Rectal smooth muscle tissue (tissue), 1 donor: ENCODE data around the gene CDC34.

Experiments used
- H3K27ac ChIP-seq: one replicate; pipeline ENCODE4 v1.7.0; 2013; ENCODE audit warnings: low read depth, low read length, inconsistent platforms
- H3K27me3 ChIP-seq: one replicate; pipeline ENCODE4 v1.7.0; 2013; ENCODE audit warnings: low read length; ENCODE audit not compliant: control insufficient read depth, insufficient read depth
- H3K36me3 ChIP-seq: one replicate; pipeline ENCODE4 v1.7.0; 2013; ENCODE audit warnings: low read length; ENCODE audit not compliant: control insufficient read depth, insufficient read depth
- H3K4me1 ChIP-seq: one replicate; pipeline ENCODE4 v1.7.0; 2013; ENCODE audit warnings: low read length; ENCODE audit not compliant: control insufficient read depth, insufficient read depth
- H3K4me3 ChIP-seq: one replicate; pipeline ENCODE4 v1.7.0; 2013; ENCODE audit warnings: low read length
- H3K9ac ChIP-seq: one replicate; pipeline ENCODE4 v1.7.0; 2013; ENCODE audit warnings: low read length

CDC34 gene

GRCh38 chr19:533364-534058, 2.0 kb downstream of the CDC34 start:
- Histone ChIP-seq H3K9ac (peak overlapping the region; percentile 82), H3K27me3 (no peaks in the 10 kb centered on the region), H3K27ac (peak overlapping the region; percentile 83), H3K4me1 (peaks cover 21% of the 10 kb centered on the region), H3K36me3 (peaks cover 19% of the 10 kb centered on the region), H3K4me3 (peak overlapping the region; percentile 93)

DNA sequence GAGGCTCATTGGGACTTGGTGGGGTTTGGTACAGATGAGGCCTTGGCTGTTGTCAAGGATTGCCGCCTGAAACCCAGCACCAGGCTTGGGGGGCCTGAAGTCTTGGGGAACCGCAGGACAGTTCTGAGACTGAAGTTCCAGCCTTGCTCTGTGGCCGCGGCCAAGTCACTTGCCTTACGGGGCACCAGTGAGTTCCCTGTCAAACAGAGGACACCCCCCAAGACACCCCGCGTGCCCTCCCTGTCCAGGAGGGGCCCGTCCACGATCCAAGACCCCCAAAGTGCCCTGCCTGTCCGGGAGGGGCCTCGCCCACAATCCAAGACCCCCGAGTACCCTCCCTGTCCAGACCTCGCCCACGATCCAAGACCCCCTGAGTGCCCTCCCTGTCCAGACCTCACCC, 2.5 kb downstream of the CDC34 start:
- Histone ChIP-seq H3K4me3 (peak overlapping the region; percentile 93), H3K36me3 (peaks cover 25% of the 10 kb centered on the region), H3K27ac (peak overlapping the region; percentile 83), H3K4me1 (peaks cover 21% of the 10 kb centered on the region), H3K9ac (no peak overlapping the region), H3K27me3 (no peaks in the 10 kb centered on the region)

DNA sequence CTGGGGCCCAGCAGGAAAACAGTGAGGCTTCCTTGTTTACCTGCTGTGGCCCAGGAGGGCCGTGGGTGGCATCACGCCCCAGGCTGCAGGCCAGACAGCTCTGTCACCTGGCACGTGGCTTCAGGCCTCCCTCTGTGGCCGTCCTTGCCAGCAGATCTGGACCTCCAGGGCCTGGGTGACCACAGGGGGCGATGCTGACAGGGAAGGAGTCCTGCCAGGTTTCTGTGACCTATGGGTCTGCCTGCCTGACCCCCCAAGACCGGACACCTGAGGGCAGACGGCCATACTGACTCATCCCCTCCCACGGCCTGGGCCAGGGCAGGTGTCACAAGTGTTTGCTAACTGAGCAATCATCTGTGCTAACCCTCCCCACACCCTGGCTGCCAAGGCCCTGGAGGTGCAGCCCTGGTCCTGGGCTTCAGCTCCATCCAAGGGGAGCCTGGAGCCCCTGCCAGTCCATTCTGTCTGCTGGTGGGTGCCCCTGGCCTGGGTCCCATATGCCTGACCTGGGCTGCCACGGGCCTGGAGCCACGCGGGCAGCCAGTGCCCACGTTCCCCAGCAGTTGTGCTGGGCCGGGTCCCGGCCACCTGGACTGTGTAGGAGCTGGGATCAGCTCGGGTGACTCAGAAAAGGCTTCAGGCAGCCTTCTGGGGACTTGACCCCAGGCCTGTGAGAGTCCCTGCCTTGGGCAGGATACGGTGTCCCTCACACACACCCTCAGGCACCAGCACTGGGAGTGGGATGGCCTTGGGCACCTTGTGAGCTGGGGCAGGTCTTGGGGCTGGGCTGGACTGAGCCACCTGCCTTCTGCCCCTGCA, 3.7 kb downstream of the CDC34 start:
- no peak overlapping the region for H3K27ac ChIP-seq

GRCh38 chr19:536031-536880, 4.7 kb downstream of the CDC34 start:
- Histone ChIP-seq H3K27ac (no peak overlapping the region), H3K36me3 (peaks cover 30% of the 10 kb centered on the region), H3K27me3 (no peaks in the 10 kb centered on the region), H3K9ac (no peak overlapping the region), H3K4me3 (no peak overlapping the region), H3K4me1 (peaks cover 19% of the 10 kb centered on the region)

More for the DNA sequence above, 3.7 kb downstream of the CDC34 start:
- H3K4me1 ChIP-seq = peaks cover 21% of the 10 kb centered on the region
- peaks cover 30% of the 10 kb centered on the region for H3K36me3 ChIP-seq
- H3K9ac ChIP-seq = no peak overlapping the region
- H3K27me3 ChIP-seq = no peaks in the 10 kb centered on the region
- H3K4me3 ChIP-seq = no peak overlapping the region

DNA sequence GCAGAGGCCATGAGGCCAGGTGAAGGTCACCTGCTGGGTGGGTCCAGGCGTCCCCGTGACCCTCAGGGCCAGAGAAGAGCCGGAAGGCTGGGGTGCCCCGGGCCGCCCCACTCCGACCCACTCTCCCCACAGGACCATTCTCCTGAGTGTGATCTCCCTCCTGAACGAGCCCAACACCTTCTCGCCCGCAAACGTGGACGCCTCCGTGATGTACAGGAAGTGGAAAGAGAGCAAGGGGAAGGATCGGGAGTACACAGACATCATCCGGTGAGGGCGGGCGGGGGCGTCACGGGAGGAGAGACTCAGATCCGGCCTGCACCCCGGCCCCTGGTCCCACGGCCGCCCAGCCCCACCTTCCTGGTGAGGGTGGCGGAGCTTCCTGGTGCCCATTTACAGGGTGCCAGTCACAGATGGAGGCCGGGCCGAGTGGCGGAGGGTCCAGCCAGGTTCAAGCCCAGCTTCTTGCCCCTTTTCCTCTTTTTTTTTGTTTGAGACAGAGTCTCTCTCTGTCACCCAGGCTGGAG, 5.4 kb downstream of the CDC34 start:
- peaks cover 31% of the 10 kb centered on the region for H3K36me3 ChIP-seq
- H3K27ac ChIP-seq = no peak overlapping the region
- no peaks in the 10 kb centered on the region for H3K27me3 ChIP-seq
- peaks cover 19% of the 10 kb centered on the region for H3K4me1 ChIP-seq
- no peak overlapping the region for H3K9ac ChIP-seq
- H3K4me3 ChIP-seq = no peak overlapping the region

- Histone ChIP-seq H3K27me3 (no peaks in the 10 kb centered on the region), H3K4me3 (no peak overlapping the region), H3K27ac (no peak overlapping the region), H3K4me1 (peaks cover 12% of the 10 kb centered on the region), H3K36me3 (peaks cover 34% of the 10 kb centered on the region), H3K9ac (no peak overlapping the region)
Observed at GRCh38 chr19:538641-539428, 7.3 kb downstream of the CDC34 start.

GRCh38 chr19:539429-540030, 8.0 kb downstream of the CDC34 start:
- no peak overlapping the region for H3K4me3 ChIP-seq
- no peaks in the 10 kb centered on the region for H3K27me3 ChIP-seq
- no peak overlapping the region for H3K9ac ChIP-seq
- peaks cover 8% of the 10 kb centered on the region for H3K4me1 ChIP-seq
- peaks cover 34% of the 10 kb centered on the region for H3K36me3 ChIP-seq
- no peak overlapping the region for H3K27ac ChIP-seq

- Histone ChIP-seq H3K4me1 (peaks cover 2% of the 10 kb centered on the region), H3K27me3 (no peaks in the 10 kb centered on the region), H3K4me3 (no peak overlapping the region), H3K36me3 (peaks cover 31% of the 10 kb centered on the region), H3K9ac (no peak overlapping the region), H3K27ac (no peak overlapping the region)
Observed at GRCh38 chr19:540867-541637, 9.5 kb downstream of the CDC34 start.

GRCh38 chr19:541699-542098, 10.1 kb downstream of the CDC34 start:
- Histone ChIP-seq H3K27me3 (no peaks in the 10 kb centered on the region), H3K27ac (no peak overlapping the region), H3K9ac (no peak overlapping the region), H3K36me3 (peaks cover 25% of the 10 kb centered on the region), H3K4me3 (no peak overlapping the region), H3K4me1 (peaks cover 2% of the 10 kb centered on the region)

DNA sequence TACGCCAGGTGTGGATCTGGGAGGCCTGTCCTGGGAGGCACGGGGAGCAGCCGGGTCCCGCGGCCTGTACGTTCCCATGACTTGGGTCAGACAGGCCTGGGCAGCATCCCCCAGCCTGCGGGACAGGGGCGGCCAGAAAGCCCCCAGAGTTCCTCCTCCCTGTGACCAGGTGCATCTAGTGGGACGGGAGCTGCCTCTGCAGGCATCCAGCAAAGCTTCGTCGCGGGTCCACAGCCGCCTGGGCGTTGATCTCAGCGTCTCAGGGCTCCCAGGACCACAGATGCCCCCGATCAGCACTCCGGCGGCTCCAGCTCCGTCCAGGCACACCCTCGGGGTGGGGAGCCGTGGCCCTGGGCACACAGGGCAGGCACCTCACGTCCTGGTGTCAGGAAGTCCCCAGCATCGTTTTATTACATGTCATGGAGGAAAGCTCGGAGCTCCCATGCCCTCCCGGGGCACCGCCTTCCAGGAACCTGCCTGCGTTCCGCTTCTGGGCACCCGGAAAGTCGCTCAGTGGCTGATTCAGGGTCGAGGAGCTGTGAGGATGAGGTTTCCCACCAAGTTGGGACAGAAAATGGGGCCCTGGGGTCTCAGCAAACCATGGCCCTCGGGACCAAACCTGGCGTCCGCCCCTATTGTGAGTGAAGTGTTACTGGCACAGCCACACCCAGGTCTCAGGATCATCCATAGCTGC, 10.8 kb downstream of the CDC34 start:
- no peak overlapping the region for H3K9ac ChIP-seq
- H3K4me1 ChIP-seq = peaks cover 2% of the 10 kb centered on the region
- no peaks in the 10 kb centered on the region for H3K27me3 ChIP-seq
- no peak overlapping the region for H3K27ac ChIP-seq
- no peak overlapping the region for H3K4me3 ChIP-seq
- peaks cover 21% of the 10 kb centered on the region for H3K36me3 ChIP-seq
